Amniotic stem cell (primary cell): Measurements from ENCODE around the gene LACRT.

Experiments
- DNase-seq: peaks from one replicate; lab custom pipeline; 2025; lab: John Stamatoyannopoulos, UW

Gene LACRT

GRCh38 chr12:54601841-54602240 lies 32.9 kb downstream of the LACRT start:
- DNase-seq = no peak

- DNase-seq = no peak
Observed at GRCh38 chr12:54598970-54599369, 35.7 kb downstream of the LACRT start.

GRCh38 chr12:54596526-54596946 lies 38.2 kb downstream of the LACRT start:
- DNase-seq = peak; percentile 32

DNA sequence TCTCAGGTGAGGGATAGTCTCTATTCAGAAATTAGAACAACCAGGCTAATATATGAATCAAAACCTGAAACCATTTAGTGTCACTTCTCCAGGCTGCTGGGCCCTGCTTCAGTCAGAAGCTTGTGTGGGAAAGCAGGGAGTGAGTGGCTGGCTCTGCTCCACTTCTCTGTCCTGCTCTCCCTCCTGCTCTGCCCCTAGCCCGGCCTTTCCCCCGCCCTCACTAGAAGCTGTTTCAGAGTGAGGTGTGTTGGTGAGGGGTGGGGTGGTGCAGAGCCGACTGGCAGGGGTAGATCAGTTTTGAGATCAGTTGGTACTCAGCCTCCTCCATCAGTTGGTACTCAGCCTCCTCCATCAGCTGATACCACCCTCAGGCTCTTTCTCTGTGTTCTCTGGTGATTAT lies 39.2 kb downstream of the LACRT start:
- no peak for DNase-seq

DNA sequence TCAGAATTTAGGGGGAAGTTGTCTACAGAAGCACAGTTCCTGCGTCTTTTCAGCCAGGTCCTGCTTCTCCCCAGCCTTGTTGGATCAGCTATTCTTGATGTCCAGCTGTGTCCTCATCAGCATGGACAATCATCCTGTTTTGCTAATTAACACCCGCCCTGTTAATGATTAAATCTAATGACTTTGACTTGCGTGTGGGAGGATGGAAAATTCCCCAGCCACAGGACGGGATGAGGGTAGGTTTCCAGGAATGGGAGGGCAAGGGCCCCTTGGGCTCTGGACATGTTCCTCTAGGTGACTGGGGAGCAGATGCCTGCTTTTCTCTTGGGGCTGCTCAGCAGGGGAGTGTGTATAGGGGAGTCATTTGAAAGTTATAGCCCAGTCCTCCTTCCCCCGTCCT lies 41.0 kb downstream of the LACRT start:
- no peak for DNase-seq

GRCh38 chr12:54593135-54593534 lies 41.6 kb downstream of the LACRT start:
- no peak for DNase-seq

GRCh38 chr12:54592316-54592715 lies 42.4 kb downstream of the LACRT start:
- DNase-seq = no peak

- DNase-seq = no peak
Observed at GRCh38 chr12:54590978-54591591, 43.6 kb downstream of the LACRT start.

GRCh38 chr12:54589964-54590363 lies 44.7 kb downstream of the LACRT start:
- no peak for DNase-seq

DNA sequence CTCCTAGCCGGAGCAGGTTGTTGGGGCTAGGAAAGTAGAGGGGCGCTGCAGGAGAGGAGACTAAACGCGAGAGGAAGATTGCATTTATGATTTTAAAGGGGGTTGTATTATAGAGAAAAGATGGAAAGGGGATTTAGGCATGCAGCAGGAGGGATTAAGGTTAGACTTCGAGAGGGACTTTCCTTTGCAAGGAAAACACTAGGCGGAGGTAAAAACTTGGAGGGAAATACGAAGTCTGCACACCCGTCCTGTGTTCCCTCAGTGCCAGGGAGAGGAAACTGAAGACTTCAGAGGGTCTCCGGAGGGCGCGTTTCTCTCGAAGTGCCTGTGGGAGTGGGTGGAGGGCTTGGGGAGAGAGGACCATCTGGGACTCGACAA lies 45.8 kb downstream of the LACRT start:
- no peak for DNase-seq

- no peak for DNase-seq
Observed at GRCh38 chr12:54588110-54588889, 46.4 kb downstream of the LACRT start, which contains the start of gene PPP1R1A. Gene PPP1R1A, minus strand, starts transcription at chr12:54588659. Its CDS starts 171 bp downstream, at chr12:54588488.

DNA sequence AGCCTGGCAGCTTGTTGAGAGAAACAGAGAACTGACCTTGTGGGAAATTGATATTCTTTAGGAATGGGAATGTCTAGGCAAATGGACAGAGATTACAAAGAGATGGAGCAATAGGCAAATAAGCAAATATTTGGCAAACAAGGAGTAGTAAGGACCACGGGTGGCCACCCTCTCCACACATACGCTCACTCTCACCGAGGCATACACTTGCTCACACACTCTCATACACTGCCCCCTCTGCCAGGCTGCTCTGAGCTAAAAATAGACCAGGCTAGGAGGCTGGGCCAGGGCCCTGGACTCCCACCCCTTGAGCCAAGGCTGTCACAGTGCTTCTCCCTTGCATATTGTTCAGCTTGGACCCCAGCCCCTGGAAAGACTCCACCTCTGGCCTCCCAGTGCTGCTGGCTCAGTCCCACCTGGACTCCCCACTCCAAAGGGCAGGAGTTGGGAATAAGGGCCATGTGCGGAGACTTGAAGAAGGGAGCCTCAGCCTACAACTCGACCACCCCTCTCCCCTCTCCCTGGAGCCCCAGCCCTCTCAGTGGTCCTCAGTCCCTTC lies 47.3 kb downstream of the LACRT start:
- no peak for DNase-seq

- no peak for DNase-seq
Observed at GRCh38 chr12:54586620-54587019, 48.1 kb downstream of the LACRT start.

GRCh38 chr12:54585243-54585642 lies 49.5 kb downstream of the LACRT start:
- no peak for DNase-seq

DNA sequence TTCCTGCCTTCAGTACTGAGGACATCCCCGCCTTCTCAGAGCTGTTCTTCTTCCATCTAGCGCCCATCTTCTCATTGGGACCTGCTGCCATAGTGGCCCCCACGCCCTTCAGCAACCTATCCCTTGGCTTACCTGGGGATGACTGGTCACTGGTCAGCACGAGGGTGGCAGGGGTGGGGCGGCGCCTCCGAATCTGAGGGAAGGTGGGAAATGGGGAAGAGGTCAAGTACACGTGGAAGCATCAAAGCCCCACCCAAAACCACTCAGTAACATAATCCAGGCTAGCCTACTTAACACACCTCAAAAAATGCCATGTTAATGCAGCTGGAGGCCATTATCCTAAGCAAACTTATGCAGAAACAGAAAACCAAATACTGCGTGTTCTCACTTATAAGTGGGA lies 50.6 kb downstream of the LACRT start:
- DNase-seq = no peak

DNA sequence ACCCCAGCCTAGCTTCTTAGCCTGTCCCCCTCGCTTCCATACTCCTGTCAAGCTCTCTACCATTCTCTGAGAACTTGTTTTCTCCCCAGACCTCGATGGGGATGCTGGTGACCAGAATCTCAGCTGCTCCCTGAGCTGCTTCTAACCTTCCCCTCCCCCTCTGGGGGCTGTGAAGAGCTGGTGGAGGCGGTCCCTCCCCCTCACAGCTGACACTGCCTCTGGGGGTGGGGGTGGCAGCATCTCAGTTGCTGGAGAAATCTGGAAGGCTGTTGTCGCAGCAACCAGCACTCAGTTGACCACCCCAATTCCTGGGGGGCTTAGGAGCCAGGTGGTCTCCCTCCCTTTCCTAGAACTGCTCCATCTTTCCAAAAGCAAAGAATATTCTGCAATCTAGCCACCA lies 51.0 kb downstream of the LACRT start:
- no peak for DNase-seq

- DNase-seq = no peak
Observed at GRCh38 chr12:54581412-54581811, 53.3 kb downstream of the LACRT start.
